B cell (primary cell): ENCODE data around the gene GBP2.

ENCODE experiments used
- EZH2 ChIP-seq: IDR thresholded peaks from 2 replicates; pipeline ENCODE4 v1.6.1; 2012; ENCODE audit warnings: borderline replicate concordance, low read depth, mild to moderate bottlenecking, moderate library complexity, low read length; ENCODE audit not compliant: insufficient read depth, poor library complexity, severe bottlenecking
- TF ChIP-seq, protein P1 (sequence below): fragments of 200-600 bp; IDR thresholded peaks from one replicate; pipeline ENCODE4 v1.8.0; 2022; ENCODE audit warnings: antibody characterized with exemption, mild to moderate bottlenecking

- TF ChIP-seq, protein P1, sequence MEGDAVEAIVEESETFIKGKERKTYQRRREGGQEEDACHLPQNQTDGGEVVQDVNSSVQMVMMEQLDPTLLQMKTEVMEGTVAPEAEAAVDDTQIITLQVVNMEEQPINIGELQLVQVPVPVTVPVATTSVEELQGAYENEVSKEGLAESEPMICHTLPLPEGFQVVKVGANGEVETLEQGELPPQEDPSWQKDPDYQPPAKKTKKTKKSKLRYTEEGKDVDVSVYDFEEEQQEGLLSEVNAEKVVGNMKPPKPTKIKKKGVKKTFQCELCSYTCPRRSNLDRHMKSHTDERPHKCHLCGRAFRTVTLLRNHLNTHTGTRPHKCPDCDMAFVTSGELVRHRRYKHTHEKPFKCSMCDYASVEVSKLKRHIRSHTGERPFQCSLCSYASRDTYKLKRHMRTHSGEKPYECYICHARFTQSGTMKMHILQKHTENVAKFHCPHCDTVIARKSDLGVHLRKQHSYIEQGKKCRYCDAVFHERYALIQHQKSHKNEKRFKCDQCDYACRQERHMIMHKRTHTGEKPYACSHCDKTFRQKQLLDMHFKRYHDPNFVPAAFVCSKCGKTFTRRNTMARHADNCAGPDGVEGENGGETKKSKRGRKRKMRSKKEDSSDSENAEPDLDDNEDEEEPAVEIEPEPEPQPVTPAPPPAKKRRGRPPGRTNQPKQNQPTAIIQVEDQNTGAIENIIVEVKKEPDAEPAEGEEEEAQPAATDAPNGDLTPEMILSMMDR = no peak
- TF ChIP-seq EZH2 = no peak
Measured at GRCh38 chr1:89088572-89088971, 37.3 kb downstream of the GBP2 start.
